GM23338 (cell line): ENCODE results near the gene TSHZ2. TPM values are rescaled to one million over a fixed set of nuclear protein-coding genes. Genes with fewer than 3 reads are reported as not detected.

Experiments
- ATAC-seq: fragments of 200-7000 bp; cut with Tn5 transposase; 3 replicates; pipeline ENCODE4 v1.9.1; 2020
- DNase-seq: peaks from one replicate; pipeline ENCODE4 v3.0.0-alpha.2; 2015; ENCODE audit warnings: low spot score
- H2AFZ ChIP-seq: fragments of 200-600 bp; sonication (generic); 2 replicates; pipeline ENCODE4 v1.8.0; 2016; ENCODE audit warnings: antibody characterized with exemption, mild to moderate bottlenecking, moderate library complexity
- H3F3A ChIP-seq: fragments of 200-600 bp; sonication (generic); replicated peaks from 2 replicates; pipeline ENCODE4 v1.8.0; 2017; ENCODE audit warnings: antibody characterized with exemption, mixed run types, low read depth
- H3K27ac ChIP-seq: fragments of 200-600 bp; sonication (generic); 2 replicates; pipeline ENCODE4 v1.6.1; 2016; ENCODE audit warnings: low read depth
- H3K27me3 ChIP-seq: fragments of 200-600 bp; sonication (generic); 2 replicates; pipeline ENCODE4 v1.8.0; 2016; ENCODE audit warnings: mild to moderate bottlenecking, mixed run types, moderate library complexity; ENCODE audit not compliant: insufficient read depth
- H3K36me3 ChIP-seq: fragments of 200-600 bp; sonication (generic); 2 replicates; pipeline ENCODE4 v1.8.0; 2016; ENCODE audit warnings: mild to moderate bottlenecking; ENCODE audit not compliant: insufficient read depth
- H3K4me1 ChIP-seq: fragments of 200-600 bp; sonication (generic); 2 replicates; pipeline ENCODE4 v1.8.0; 2016; ENCODE audit warnings: mild to moderate bottlenecking, moderate library complexity; ENCODE audit not compliant: insufficient read depth
- H3K4me2 ChIP-seq: fragments of 200-600 bp; sonication (generic); 2 replicates; pipeline ENCODE4 v1.7.1; 2017; ENCODE audit warnings: mixed run types
- H3K4me3 ChIP-seq: fragments of 200-600 bp; sonication (generic); 2 replicates; pipeline ENCODE4 v1.6.1; 2016; ENCODE audit warnings: mixed run types
- H3K79me2 ChIP-seq: fragments of 200-600 bp; sonication (generic); replicated peaks from 2 replicates; pipeline ENCODE4 v1.8.0; 2017; ENCODE audit warnings: mild to moderate bottlenecking; ENCODE audit not compliant: insufficient read depth
- H3K9me2 ChIP-seq: fragments of 200-600 bp; sonication (generic); 2 replicates; pipeline ENCODE4 v1.8.0; 2017; ENCODE audit not compliant: insufficient read depth
- H4K20me1 ChIP-seq: fragments of 200-600 bp; sonication (generic); replicated peaks from 2 replicates; pipeline ENCODE4 v1.8.0; 2017; ENCODE audit warnings: mild to moderate bottlenecking; ENCODE audit not compliant: insufficient read depth
- H3K27ac Mint-ChIP-seq: 2 replicates; pipeline ENCODE4 v1.8.0; 2020; ENCODE audit warnings: inconsistent platforms, mild to moderate bottlenecking, moderate library complexity, mixed read lengths
- H3K27me3 Mint-ChIP-seq: 3 replicates; pipeline ENCODE4 v1.8.0; 2022; ENCODE audit warnings: low read depth, mild to moderate bottlenecking, moderate library complexity, mixed read lengths, inconsistent platforms; ENCODE audit not compliant: insufficient read depth, poor library complexity
- H3K36me3 Mint-ChIP-seq: 3 replicates; pipeline ENCODE4 v1.8.0; 2021; ENCODE audit warnings: low read depth, mild to moderate bottlenecking, inconsistent platforms, moderate library complexity, mixed read lengths
- H3K4me1 Mint-ChIP-seq: 3 replicates; pipeline ENCODE4 v1.8.0; 2020; ENCODE audit warnings: mild to moderate bottlenecking, inconsistent platforms, mixed read lengths
- H3K4me3 Mint-ChIP-seq: 3 replicates; pipeline ENCODE4 v1.8.0; 2021; ENCODE audit warnings: moderate library complexity, mild to moderate bottlenecking, inconsistent platforms, mixed read lengths
- H3K9me3 Mint-ChIP-seq: 3 replicates; pipeline ENCODE4 v1.8.0; 2020; ENCODE audit warnings: moderate library complexity, mild to moderate bottlenecking, inconsistent platforms, mixed read lengths
- CREB1 ChIP-seq: fragments of 250-450 bp; sonication (Bioruptor Pico); IDR thresholded peaks from 2 replicates; pipeline ENCODE4 v1.5.0; 2020; ENCODE audit warnings: low read depth, mild to moderate bottlenecking, moderate library complexity
- CTCF ChIP-seq, 2 experiments: fragments of 200-600 bp in 1 of 2; sonication (generic) in 1 of 2; conservative IDR thresholded peaks; 2 replicates each; pipeline versions ENCODE4 v1.5.1 to v1.6.1; 2016 to 2017; ENCODE audit warnings: antibody characterized with exemption in 2 of 2, low read depth in 2 of 2, mild to moderate bottlenecking in 2 of 2, moderate library complexity in 1 of 2
- ETS1 ChIP-seq: IDR thresholded peaks from 2 replicates; pipeline ENCODE4 v1.6.1; 2016; ENCODE audit warnings: antibody characterized with exemption
- EZH2 ChIP-seq: fragments of 200-600 bp; sonication (generic); IDR thresholded peaks from one replicate; pipeline ENCODE4 v1.8.0; 2017; ENCODE audit warnings: antibody characterized with exemption, mild to moderate bottlenecking, low read depth; ENCODE audit not compliant: unreplicated experiment
- EZH2phosphoT487 ChIP-seq: fragments of 200-600 bp; sonication (generic); IDR thresholded peaks from one replicate; pipeline ENCODE4 v1.8.1; 2018; ENCODE audit warnings: antibody characterized with exemption; ENCODE audit not compliant: unreplicated experiment
- JUNB ChIP-seq: IDR thresholded peaks from one replicate; pipeline ENCODE4 v1.6.1; 2016; ENCODE audit warnings: antibody characterized with exemption; ENCODE audit not compliant: unreplicated experiment
- NANOG ChIP-seq: IDR thresholded peaks from 2 replicates; pipeline ENCODE4 v1.6.1; 2016; ENCODE audit warnings: antibody characterized with exemption, borderline replicate concordance
- POLR2AphosphoS5 ChIP-seq: IDR thresholded peaks from 2 replicates; pipeline ENCODE4 v1.6.1; 2016; ENCODE audit warnings: antibody characterized with exemption, low read depth
- REST ChIP-seq: IDR thresholded peaks from one replicate; pipeline ENCODE4 v1.6.1; 2018; ENCODE audit warnings: antibody characterized with exemption; ENCODE audit not compliant: unreplicated experiment
- STAT1 ChIP-seq: IDR thresholded peaks from one replicate; pipeline ENCODE4 v1.6.1; 2016; ENCODE audit warnings: antibody characterized with exemption; ENCODE audit not compliant: unreplicated experiment
- ZNF114 ChIP-seq: fragments of 250-450 bp; sonication (Bioruptor Pico); IDR thresholded peaks from 2 replicates; pipeline ENCODE4 v1.5.0; 2020; ENCODE audit warnings: mild to moderate bottlenecking, moderate library complexity
- ZNF331 ChIP-seq: fragments of 250-450 bp; sonication (Bioruptor Pico); IDR thresholded peaks from 2 replicates; pipeline ENCODE4 v1.5.0; 2020; ENCODE audit warnings: low read depth, mild to moderate bottlenecking, moderate library complexity
- ZNF462 ChIP-seq: fragments of 250-450 bp; sonication (Bioruptor Pico); IDR thresholded peaks from 2 replicates; pipeline ENCODE4 v1.5.0; 2020; ENCODE audit warnings: mild to moderate bottlenecking, moderate library complexity
- polyA plus RNA-seq: library from polyadenylated mRNA; unstranded; fragments of >200 nt; fragmentation: Nextera tagmentation; extraction: Ambion mirVana; gene quantifications from 2 replicates; pipeline ENCODE4 v1.2.1, GENCODE V29; 2016
- total RNA-seq: library from RNA; depleted of rRNA; stranded (reverse); fragments of >200 nt; shearing (Covaris generic); gene quantifications from 2 replicates; pipeline ENCODE4 v1.2.3, GENCODE V29; 2014

The TSHZ2 gene
- total and polyA plus RNA-seq, 2 experiments from 2014 or later = 0.49 to 1.3 TPM

GRCh38 chr20:53202777-53203176 lies 230.6 kb downstream of the TSHZ2 start:
- no peaks in the 10 kb centered on the region for H3K27me3 ChIP-seq
- DNase-seq (no peak), ATAC-seq (no peak)
- no peaks in the 10 kb centered on the region for H3K4me1 ChIP-seq
- no peaks in the 10 kb centered on the region for H4K20me1 ChIP-seq
- H3K4me3 Mint-ChIP-seq = no peak overlapping the region
- no peaks in the 10 kb centered on the region for H3K79me2 ChIP-seq
- H3K4me2 ChIP-seq = no peak overlapping the region
- no peaks in the 10 kb centered on the region for H3K9me2 ChIP-seq
- no peak overlapping the region for H3K27ac Mint-ChIP-seq
- TF ChIP-seq NANOG = no peak
- no peak for TF ChIP-seq JUNB
- TF ChIP-seq EZH2phosphoT487 = no peak
- no peak for TF ChIP-seq CTCF (conservative IDR thresholded peaks at IDR 0.05; ENCODE audit: low read depth in 2 of 2)
- TF ChIP-seq ZNF462 (CRISPR knock-in tag) = no peak
- no peak for TF ChIP-seq CREB1 (CRISPR knock-in tag)
- no peak for TF ChIP-seq REST
- no peak for TF ChIP-seq POLR2AphosphoS5
- no peak for TF ChIP-seq ETS1
- TF ChIP-seq EZH2 = no peak
- no peak for TF ChIP-seq STAT1
- no peak for TF ChIP-seq ZNF114 (CRISPR knock-in tag)
- TF ChIP-seq ZNF331 (CRISPR knock-in tag) = no peak
- peaks cover under 1% of the 10 kb centered on the region for H3K27me3 Mint-ChIP-seq
- no peaks in the 10 kb centered on the region for H3F3A ChIP-seq
- H3K36me3 ChIP-seq = no peaks in the 10 kb centered on the region
- no peaks in the 10 kb centered on the region for H3K9me3 Mint-ChIP-seq
- no peak overlapping the region for H3K4me3 ChIP-seq
- H2AFZ ChIP-seq = no peak overlapping the region
- no peaks in the 10 kb centered on the region for H3K36me3 Mint-ChIP-seq
- H3K4me1 Mint-ChIP-seq = 0 out of 3 replicates have a peak, but pooled peaks cover 2% of the 10 kb centered on the region
- no peak overlapping the region for H3K27ac ChIP-seq
